ENCODE results near the gene SRGAP1. TPM values are rescaled to one million over a fixed set of nuclear protein-coding genes. Genes with fewer than 3 reads are reported as not detected.
A peak's percentile ranks its signal among the peaks of the same experiment; 100 is the strongest.

SRGAP1 gene
- total and polyA plus RNA-seq, 2 of the 13 experiments (the other 11 are each of a cell fraction or from before 2014, with no cell fraction given) = 1.6 to 3.4 TPM

- TF ChIP-seq TBX2 (CRISPR knock-in tag; IDR thresholded peaks at IDR 0.05; ENCODE audit: borderline replicate concordance) (peak; percentile 66), PRPF4 (IDR thresholded peaks at IDR 0.05; ENCODE audit: low read depth, low read length, poor library complexity, severe bottlenecking) (no peak), DR1 (CRISPR knock-in tag; IDR thresholded peaks at IDR 0.05) (no peak), FOSL1 (CRISPR knock-in tag; IDR thresholded peaks at IDR 0.05; ENCODE audit: borderline replicate concordance) (no peak), ZNF570 (CRISPR knock-in tag; IDR thresholded peaks at IDR 0.05; ENCODE audit: borderline replicate concordance) (no peak), ZNF562 (CRISPR knock-in tag; IDR thresholded peaks at IDR 0.05; ENCODE audit: borderline replicate concordance) (no peak)
- TF ChIP-seq, protein P1, sequence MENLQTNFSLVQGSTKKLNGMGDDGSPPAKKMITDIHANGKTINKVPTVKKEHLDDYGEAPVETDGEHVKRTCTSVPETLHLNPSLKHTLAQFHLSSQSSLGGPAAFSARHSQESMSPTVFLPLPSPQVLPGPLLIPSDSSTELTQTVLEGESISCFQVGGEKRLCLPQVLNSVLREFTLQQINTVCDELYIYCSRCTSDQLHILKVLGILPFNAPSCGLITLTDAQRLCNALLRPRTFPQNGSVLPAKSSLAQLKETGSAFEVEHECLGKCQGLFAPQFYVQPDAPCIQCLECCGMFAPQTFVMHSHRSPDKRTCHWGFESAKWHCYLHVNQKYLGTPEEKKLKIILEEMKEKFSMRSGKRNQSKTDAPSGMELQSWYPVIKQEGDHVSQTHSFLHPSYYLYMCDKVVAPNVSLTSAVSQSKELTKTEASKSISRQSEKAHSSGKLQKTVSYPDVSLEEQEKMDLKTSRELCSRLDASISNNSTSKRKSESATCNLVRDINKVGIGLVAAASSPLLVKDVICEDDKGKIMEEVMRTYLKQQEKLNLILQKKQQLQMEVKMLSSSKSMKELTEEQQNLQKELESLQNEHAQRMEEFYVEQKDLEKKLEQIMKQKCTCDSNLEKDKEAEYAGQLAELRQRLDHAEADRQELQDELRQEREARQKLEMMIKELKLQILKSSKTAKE (CRISPR knock-in tag; IDR thresholded peaks at IDR 0.05; ENCODE audit: borderline replicate concordance) = 0 out of 2 replicates have a peak, but pooled peaks have one; percentile 25
- TF ChIP-seq, protein P2, sequence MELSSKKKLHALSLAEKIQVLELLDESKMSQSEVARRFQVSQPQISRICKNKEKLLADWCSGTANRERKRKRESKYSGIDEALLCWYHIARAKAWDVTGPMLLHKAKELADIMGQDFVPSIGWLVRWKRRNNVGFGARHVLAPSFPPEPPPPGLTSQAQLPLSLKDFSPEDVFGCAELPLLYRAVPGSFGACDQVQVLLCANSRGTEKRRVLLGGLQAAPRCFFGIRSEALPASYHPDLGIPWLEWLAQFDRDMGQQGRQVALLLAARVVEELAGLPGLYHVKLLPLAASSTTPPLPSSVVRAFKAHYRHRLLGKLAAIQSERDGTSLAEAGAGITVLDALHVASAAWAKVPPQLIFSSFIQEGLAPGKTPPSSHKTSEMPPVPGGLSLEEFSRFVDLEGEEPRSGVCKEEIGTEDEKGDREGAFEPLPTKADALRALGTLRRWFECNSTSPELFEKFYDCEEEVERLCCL (CRISPR knock-in tag; IDR thresholded peaks at IDR 0.05; ENCODE audit: borderline replicate concordance) = no peak
- TF ChIP-seq, protein P3, sequence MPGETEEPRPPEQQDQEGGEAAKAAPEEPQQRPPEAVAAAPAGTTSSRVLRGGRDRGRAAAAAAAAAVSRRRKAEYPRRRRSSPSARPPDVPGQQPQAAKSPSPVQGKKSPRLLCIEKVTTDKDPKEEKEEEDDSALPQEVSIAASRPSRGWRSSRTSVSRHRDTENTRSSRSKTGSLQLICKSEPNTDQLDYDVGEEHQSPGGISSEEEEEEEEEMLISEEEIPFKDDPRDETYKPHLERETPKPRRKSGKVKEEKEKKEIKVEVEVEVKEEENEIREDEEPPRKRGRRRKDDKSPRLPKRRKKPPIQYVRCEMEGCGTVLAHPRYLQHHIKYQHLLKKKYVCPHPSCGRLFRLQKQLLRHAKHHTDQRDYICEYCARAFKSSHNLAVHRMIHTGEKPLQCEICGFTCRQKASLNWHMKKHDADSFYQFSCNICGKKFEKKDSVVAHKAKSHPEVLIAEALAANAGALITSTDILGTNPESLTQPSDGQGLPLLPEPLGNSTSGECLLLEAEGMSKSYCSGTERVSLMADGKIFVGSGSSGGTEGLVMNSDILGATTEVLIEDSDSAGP (CRISPR knock-in tag; IDR thresholded peaks at IDR 0.05; ENCODE audit: borderline replicate concordance) = peak; percentile 55; the same call in 1 of the 2 replicates
- TF ChIP-seq, protein P4, sequence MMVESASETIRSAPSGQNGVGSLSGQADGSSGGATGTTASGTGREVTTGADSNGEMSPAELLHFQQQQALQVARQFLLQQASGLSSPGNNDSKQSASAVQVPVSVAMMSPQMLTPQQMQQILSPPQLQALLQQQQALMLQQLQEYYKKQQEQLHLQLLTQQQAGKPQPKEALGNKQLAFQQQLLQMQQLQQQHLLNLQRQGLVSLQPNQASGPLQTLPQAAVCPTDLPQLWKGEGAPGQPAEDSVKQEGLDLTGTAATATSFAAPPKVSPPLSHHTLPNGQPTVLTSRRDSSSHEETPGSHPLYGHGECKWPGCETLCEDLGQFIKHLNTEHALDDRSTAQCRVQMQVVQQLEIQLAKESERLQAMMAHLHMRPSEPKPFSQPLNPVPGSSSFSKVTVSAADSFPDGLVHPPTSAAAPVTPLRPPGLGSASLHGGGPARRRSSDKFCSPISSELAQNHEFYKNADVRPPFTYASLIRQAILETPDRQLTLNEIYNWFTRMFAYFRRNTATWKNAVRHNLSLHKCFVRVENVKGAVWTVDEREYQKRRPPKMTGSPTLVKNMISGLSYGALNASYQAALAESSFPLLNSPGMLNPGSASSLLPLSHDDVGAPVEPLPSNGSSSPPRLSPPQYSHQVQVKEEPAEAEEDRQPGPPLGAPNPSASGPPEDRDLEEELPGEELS (CRISPR knock-in tag; IDR thresholded peaks at IDR 0.05) = peak; percentile 71
- TF ChIP-seq, protein P5, sequence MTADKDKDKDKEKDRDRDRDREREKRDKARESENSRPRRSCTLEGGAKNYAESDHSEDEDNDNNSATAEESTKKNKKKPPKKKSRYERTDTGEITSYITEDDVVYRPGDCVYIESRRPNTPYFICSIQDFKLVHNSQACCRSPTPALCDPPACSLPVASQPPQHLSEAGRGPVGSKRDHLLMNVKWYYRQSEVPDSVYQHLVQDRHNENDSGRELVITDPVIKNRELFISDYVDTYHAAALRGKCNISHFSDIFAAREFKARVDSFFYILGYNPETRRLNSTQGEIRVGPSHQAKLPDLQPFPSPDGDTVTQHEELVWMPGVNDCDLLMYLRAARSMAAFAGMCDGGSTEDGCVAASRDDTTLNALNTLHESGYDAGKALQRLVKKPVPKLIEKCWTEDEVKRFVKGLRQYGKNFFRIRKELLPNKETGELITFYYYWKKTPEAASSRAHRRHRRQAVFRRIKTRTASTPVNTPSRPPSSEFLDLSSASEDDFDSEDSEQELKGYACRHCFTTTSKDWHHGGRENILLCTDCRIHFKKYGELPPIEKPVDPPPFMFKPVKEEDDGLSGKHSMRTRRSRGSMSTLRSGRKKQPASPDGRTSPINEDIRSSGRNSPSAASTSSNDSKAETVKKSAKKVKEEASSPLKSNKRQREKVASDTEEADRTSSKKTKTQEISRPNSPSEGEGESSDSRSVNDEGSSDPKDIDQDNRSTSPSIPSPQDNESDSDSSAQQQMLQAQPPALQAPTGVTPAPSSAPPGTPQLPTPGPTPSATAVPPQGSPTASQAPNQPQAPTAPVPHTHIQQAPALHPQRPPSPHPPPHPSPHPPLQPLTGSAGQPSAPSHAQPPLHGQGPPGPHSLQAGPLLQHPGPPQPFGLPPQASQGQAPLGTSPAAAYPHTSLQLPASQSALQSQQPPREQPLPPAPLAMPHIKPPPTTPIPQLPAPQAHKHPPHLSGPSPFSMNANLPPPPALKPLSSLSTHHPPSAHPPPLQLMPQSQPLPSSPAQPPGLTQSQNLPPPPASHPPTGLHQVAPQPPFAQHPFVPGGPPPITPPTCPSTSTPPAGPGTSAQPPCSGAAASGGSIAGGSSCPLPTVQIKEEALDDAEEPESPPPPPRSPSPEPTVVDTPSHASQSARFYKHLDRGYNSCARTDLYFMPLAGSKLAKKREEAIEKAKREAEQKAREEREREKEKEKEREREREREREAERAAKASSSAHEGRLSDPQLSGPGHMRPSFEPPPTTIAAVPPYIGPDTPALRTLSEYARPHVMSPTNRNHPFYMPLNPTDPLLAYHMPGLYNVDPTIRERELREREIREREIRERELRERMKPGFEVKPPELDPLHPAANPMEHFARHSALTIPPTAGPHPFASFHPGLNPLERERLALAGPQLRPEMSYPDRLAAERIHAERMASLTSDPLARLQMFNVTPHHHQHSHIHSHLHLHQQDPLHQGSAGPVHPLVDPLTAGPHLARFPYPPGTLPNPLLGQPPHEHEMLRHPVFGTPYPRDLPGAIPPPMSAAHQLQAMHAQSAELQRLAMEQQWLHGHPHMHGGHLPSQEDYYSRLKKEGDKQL (CRISPR knock-in tag; IDR thresholded peaks at IDR 0.05; ENCODE audit: low read depth) = no peak
- TF ChIP-seq, protein P6, sequence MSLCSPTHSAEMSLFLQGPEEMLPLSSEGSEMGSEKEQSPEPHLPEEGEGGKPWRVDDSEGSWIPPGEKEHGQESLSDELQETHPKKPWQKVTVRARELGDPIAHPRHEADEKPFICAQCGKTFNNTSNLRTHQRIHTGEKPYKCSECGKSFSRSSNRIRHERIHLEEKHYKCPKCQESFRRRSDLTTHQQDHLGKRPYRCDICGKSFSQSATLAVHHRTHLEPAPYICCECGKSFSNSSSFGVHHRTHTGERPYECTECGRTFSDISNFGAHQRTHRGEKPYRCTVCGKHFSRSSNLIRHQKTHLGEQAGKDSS (CRISPR knock-in tag; IDR thresholded peaks at IDR 0.05; ENCODE audit: borderline replicate concordance, low read depth) = no peak
Observed at GRCh38 chr12:63944586-63945228, 100.2 kb downstream of the SRGAP1 start (continued).
